HCT116 (cell line): ENCODE results near the gene RNASE8. TPM values are rescaled to one million over a fixed set of nuclear protein-coding genes. Genes with fewer than 3 reads are reported as not detected.

ENCODE experiments used
- ATAC-seq: fragments of 200-7000 bp; cut with Tn5 transposase; 2 replicates; pipeline ENCODE4 v1.9.1; 2020; ENCODE audit warnings: mild to moderate bottlenecking, moderate library complexity
- BruUV-seq: library from RNA; stranded (reverse); fragments of 400-500 nt; replicated peaks from 2 replicates; lab custom pipeline; 2021; lab: Mats Ljungman, UMichigan
- CTCF ChIA-PET: fragments of 300-600 bp; sonication (Branson Sonifier 250); formaldehyde crosslinking; loops from one replicate; lab custom pipeline; 2021; ENCODE audit warnings: antibody characterized with exemption; lab: Charles Lee
- POLR2A ChIA-PET: fragments of 300-600, 350-600 bp; sonication (Branson Sonifier 250); formaldehyde crosslinking; loops from one replicate; lab custom pipeline; 2021; ENCODE audit warnings: antibody characterized with exemption; lab: Charles Lee
- RAD21 ChIA-PET, 2 experiments: fragments of 300-600 bp; sonication (Branson Sonifier 250); formaldehyde crosslinking; loops; one replicate each; lab custom pipeline; 2023; ENCODE audit warnings: low total read pairs in 2 of 2; ENCODE audit not compliant: uncharacterized antibody in 2 of 2, unreplicated experiment in 2 of 2, low non-redundant PET in 1 of 2; lab: Charles Lee
- DNase-seq: peaks from one replicate; pipeline ENCODE4 v3.0.0-alpha.2; 2010; ENCODE audit warnings: low read depth, low spot score
- H2AFZ ChIP-seq: fragments of 200-600 bp; shearing (Covaris generic), sonication (generic); 2 replicates; pipeline ENCODE4 v1.6.1; 2017; ENCODE audit warnings: low read depth, mixed run types, mixed read lengths, antibody characterized with exemption, low read length; ENCODE audit not compliant: poor library complexity, severe bottlenecking
- H3K27ac ChIP-seq: 2 replicates; pipeline ENCODE4 v1.5.1; 2012; ENCODE audit warnings: low read depth, low read length
- H3K27me3 ChIP-seq: fragments of 200-600 bp; sonication (generic); 2 replicates; pipeline ENCODE4 v1.6.1; 2016; ENCODE audit warnings: mixed run types, low read length, mixed read lengths; ENCODE audit not compliant: insufficient read depth
- H3K36me3 ChIP-seq, 2 experiments: fragments of 200-500 bp in 1 of 2; fragments of 200-600 bp in 1 of 2; sonication (Bioruptor generic) in 1 of 2; sonication (generic) in 1 of 2; 2 replicates each; pipeline versions ENCODE4 v1.5.1 to v1.6.1; 2014 to 2016; ENCODE audit warnings: low read length in 2 of 2, inconsistent platforms in 1 of 2, mixed read lengths in 1 of 2, mixed run types in 1 of 2; ENCODE audit not compliant: insufficient read depth in 2 of 2, control insufficient read depth in 1 of 2
- H3K4me1 ChIP-seq, 2 experiments: fragments of 200-600 bp in 1 of 2; sonication (generic) in 1 of 2; 2 replicates each; pipeline versions ENCODE4 v1.5.1 to v1.6.1; 2012 to 2017; ENCODE audit warnings: low read length in 2 of 2, inconsistent platforms in 1 of 2, mild to moderate bottlenecking in 1 of 2, mixed read lengths in 1 of 2, mixed run types in 1 of 2, moderate library complexity in 1 of 2; ENCODE audit not compliant: insufficient read depth in 2 of 2, control insufficient read depth in 1 of 2
- H3K4me2 ChIP-seq: fragments of 200-600 bp; sonication (generic); 2 replicates; pipeline ENCODE4 v1.6.1; 2017; ENCODE audit warnings: mixed run types, low read length, mixed read lengths
- H3K4me3 ChIP-seq, 2 experiments: fragments of 200-600 bp in 1 of 2; sonication (generic) in 1 of 2; replicated peaks in 1 of 2; 2 replicates each; pipeline ENCODE4 v1.5.1; 2011 to 2016; ENCODE audit warnings: low read length in 2 of 2, control low read depth in 1 of 2, low read depth in 1 of 2, mild to moderate bottlenecking in 1 of 2, mixed read lengths in 1 of 2, mixed run types in 1 of 2
- H3K79me2 ChIP-seq: fragments of 200-600 bp; sonication (generic); 2 replicates; pipeline ENCODE4 v1.6.1; 2017; ENCODE audit warnings: mild to moderate bottlenecking, mixed run types, low read length, moderate library complexity, mixed read lengths; ENCODE audit not compliant: insufficient read depth
- H3K9ac ChIP-seq: fragments of 200-600 bp; sonication (generic); 2 replicates; pipeline ENCODE4 v1.6.1; 2016; ENCODE audit warnings: low read length, mixed read lengths
- H3K9me2 ChIP-seq: fragments of 200-600 bp; sonication (generic), shearing (Covaris generic); 2 replicates; pipeline ENCODE4 v1.6.1; 2017; ENCODE audit warnings: mixed run types, mild to moderate bottlenecking, moderate library complexity; ENCODE audit not compliant: insufficient read depth
- H3K9me3 ChIP-seq, 2 experiments: fragments of 200-500 bp in 1 of 2; fragments of 200-600 bp in 1 of 2; sonication (Bioruptor generic) in 1 of 2; sonication (generic) in 1 of 2; 2 replicates each; pipeline ENCODE4 v1.6.1; 2014 to 2017; ENCODE audit warnings: low read length in 2 of 2, mixed read lengths in 2 of 2, inconsistent platforms in 1 of 2, low read depth in 1 of 2, mild to moderate bottlenecking in 1 of 2, mixed run types in 1 of 2, moderate library complexity in 1 of 2; ENCODE audit not compliant: control insufficient read depth in 1 of 2, insufficient read depth in 1 of 2
- H4K20me1 ChIP-seq: fragments of 200-600 bp; sonication (generic), shearing (Covaris generic); 2 replicates; pipeline ENCODE4 v1.6.1; 2017; ENCODE audit warnings: mixed run types, mild to moderate bottlenecking, moderate library complexity; ENCODE audit not compliant: insufficient read depth
- CBX3 ChIP-seq: IDR thresholded peaks from 2 replicates; pipeline ENCODE4 v1.6.1; 2012; ENCODE audit warnings: low read depth
- CEBPB ChIP-seq: IDR thresholded peaks from 2 replicates; pipeline ENCODE4 v1.6.1; 2012; ENCODE audit warnings: low read depth
- CTCF ChIP-seq, 3 experiments: fragments of 200-600 bp in 1 of 3; sonication (generic) in 1 of 3; IDR thresholded peaks in 2 of 3; conservative IDR thresholded peaks in 1 of 3; 2 replicates each; pipeline ENCODE4 v1.5.1; 2012 to 2017; ENCODE audit warnings: low read depth in 2 of 3, low read length in 2 of 3, antibody characterized with exemption in 1 of 3, borderline replicate concordance in 1 of 3, control low read depth in 1 of 3, mild to moderate bottlenecking in 1 of 3, mixed read lengths in 1 of 3, mixed run types in 1 of 3, moderate library complexity in 1 of 3; ENCODE audit not compliant: insufficient read depth in 1 of 3
- ELF1 ChIP-seq: IDR thresholded peaks from 2 replicates; pipeline ENCODE4 v1.6.1; 2012; ENCODE audit warnings: low read depth, borderline replicate concordance
- EZH2 ChIP-seq: fragments of 200-600 bp; sonication (generic); IDR thresholded peaks from 2 replicates; pipeline ENCODE4 v1.6.1; 2017; ENCODE audit warnings: antibody characterized with exemption, mixed run types
- FOSL1 ChIP-seq: IDR thresholded peaks from 2 replicates; pipeline ENCODE4 v1.6.1; 2012; ENCODE audit warnings: low read depth
- MAX ChIP-seq: IDR thresholded peaks from 2 replicates; pipeline ENCODE4 v1.6.1; 2012
- POLR2A ChIP-seq: IDR thresholded peaks from 2 replicates; pipeline ENCODE4 v1.7.0; 2011; ENCODE audit warnings: borderline replicate concordance; ENCODE audit not compliant: insufficient read depth, insufficient read length; ENCODE audit errors: extremely low read depth
- POLR2AphosphoS5 ChIP-seq: IDR thresholded peaks from 2 replicates; pipeline ENCODE4 v1.6.1; 2011; ENCODE audit warnings: mild to moderate bottlenecking, low read depth, low read length, moderate library complexity
- RAD21 ChIP-seq: IDR thresholded peaks from 2 replicates; pipeline ENCODE4 v1.6.1; 2012; ENCODE audit warnings: low read depth, mild to moderate bottlenecking
- SIN3A ChIP-seq: IDR thresholded peaks from 2 replicates; pipeline ENCODE4 v1.6.1; 2012; ENCODE audit warnings: low read depth
- SP1 ChIP-seq: IDR thresholded peaks from 2 replicates; pipeline ENCODE4 v1.6.1; 2012; ENCODE audit warnings: low read depth
- SRF ChIP-seq: IDR thresholded peaks from 2 replicates; pipeline ENCODE4 v1.6.1; 2012; ENCODE audit warnings: low read depth
- TCF7L2 ChIP-seq: IDR thresholded peaks from 2 replicates; pipeline ENCODE4 v1.7.0; 2011; ENCODE audit warnings: borderline replicate concordance, inconsistent platforms; ENCODE audit not compliant: insufficient read depth, insufficient read length; ENCODE audit errors: extremely low read depth
- YY1 ChIP-seq: IDR thresholded peaks from 2 replicates; pipeline ENCODE4 v1.6.1; 2011; ENCODE audit warnings: low read length, low read depth, moderate library complexity, mild to moderate bottlenecking; ENCODE audit not compliant: insufficient replicate concordance; ENCODE audit errors: extremely low read depth
- ZBTB33 ChIP-seq: IDR thresholded peaks from 2 replicates; pipeline ENCODE4 v1.6.1; 2011; ENCODE audit warnings: mild to moderate bottlenecking, low read length, moderate library complexity; ENCODE audit not compliant: insufficient replicate concordance; ENCODE audit errors: extremely low read depth
- ZFX ChIP-seq: fragments of 450-650 bp; IDR thresholded peaks from 2 replicates; pipeline ENCODE4 v1.6.1; 2017
- intact Hi-C: fragments of 100-400 bp; cut with micrococcal nuclease; formaldehyde crosslinking; loops from 2 replicates; pipeline ENCODE4 v1.10.0; 2022
- total RNA-seq: library from RNA; stranded (reverse); gene quantifications from one replicate; pipeline ENCODE4 v1.2.1, GENCODE V29; 2021; ENCODE audit not compliant: unreplicated experiment

Gene RNASE8
- total RNA-seq, 1 experiment from 2014 or later: not detected

GRCh38 chr14:21018286-21018685 is 39.3 kb upstream of the RNASE8 start:
- ATAC-seq: no peak
- no peaks in the 10 kb centered on the region for H3K9me2 ChIP-seq
- intact Hi-C loops: loop anchor here (10.0 kb wide), 1 partner anchor 537 kb away; no protein-coding TSS in a partner anchor
- no peak overlapping the region for H2AFZ ChIP-seq
- H3K9ac ChIP-seq: no peak overlapping the region
- no peaks in the 10 kb centered on the region for H4K20me1 ChIP-seq
- no peak overlapping the region for H3K4me3 ChIP-seq
- ChIA-PET RAD21 (no interaction called here), POLR2A (no interaction called here), CTCF (no interaction called here)
- no peak for DNase-seq
- H3K27ac ChIP-seq: no peak overlapping the region
- no TSS peak for BruUV-seq
- TF ChIP-seq CBX3 (no peak), FOSL1 (no peak), EZH2 (no peak)
- no peak overlapping the region for H3K4me2 ChIP-seq
- H3K36me3 ChIP-seq: no peaks in the 10 kb centered on the region; a peak in 1 of 4 replicates
- peaks cover 2% of the 10 kb centered on the region; the same call in 1 of the 2 replicates for H3K27me3 ChIP-seq
- H3K79me2 ChIP-seq: no peaks in the 10 kb centered on the region
- peaks cover 0 to 4% of the 10 kb centered on the region in 2 experiments; a peak in 1 of 4 replicates for H3K4me1 ChIP-seq
- no peaks in the 10 kb centered on the region for H3K9me3 ChIP-seq

GRCh38 chr14:21018781-21019180 is 38.8 kb upstream of the RNASE8 start:
- DNase-seq (no peak), ATAC-seq (no peak)
- RAD21 ChIA-PET: no interaction called here
- Histone ChIP-seq H3K27me3 (no peaks in the 10 kb centered on the region), H3K79me2 (no peaks in the 10 kb centered on the region), H3K36me3 (no peaks in the 10 kb centered on the region; a peak in 1 of 4 replicates), H3K4me1 (peaks cover under 1 to 7% of the 10 kb centered on the region in 2 experiments; a peak in 2 of 4 replicates), H3K27ac (no peak overlapping the region), H2AFZ (no peak overlapping the region), H3K9me2 (no peaks in the 10 kb centered on the region), H3K4me2 (no peak overlapping the region), H3K4me3 (no peak overlapping the region), H3K9me3 (no peaks in the 10 kb centered on the region), H3K9ac (no peak overlapping the region), H4K20me1 (no peaks in the 10 kb centered on the region)
- CTCF ChIA-PET: no interaction called here
- BruUV-seq: no TSS peak
- TF ChIP-seq MAX (no peak), POLR2AphosphoS5 (no peak), SIN3A (no peak), ZFX (no peak), ZBTB33 (no peak), SRF (no peak), POLR2A (no peak), EZH2 (no peak), RAD21 (no peak), ELF1 (no peak), TCF7L2 (no peak), SP1 (no peak), CTCF (IDR thresholded peaks at IDR 0.05 in 2 of 3, conservative IDR thresholded peaks at IDR 0.05 in 1 of 3; ENCODE audit: borderline replicate concordance in 1 of 3, insufficient read depth in 1 of 3, low read depth in 2 of 3, low read length in 2 of 3) (no peak), CEBPB (no peak), YY1 (no peak)
- intact Hi-C loops: loop anchor here (10.0 kb wide), 1 partner anchor 536 kb away; no protein-coding TSS in a partner anchor
- POLR2A ChIA-PET: no interaction called here
